ENCODE measurements around the gene HSD17B11.
"Not testable (repeated sequence)": the region's sequence is repeated elsewhere in the genome, so short reads cannot be mapped to it uniquely, and the experiment has no call there.

The HSD17B11 gene, protein sequence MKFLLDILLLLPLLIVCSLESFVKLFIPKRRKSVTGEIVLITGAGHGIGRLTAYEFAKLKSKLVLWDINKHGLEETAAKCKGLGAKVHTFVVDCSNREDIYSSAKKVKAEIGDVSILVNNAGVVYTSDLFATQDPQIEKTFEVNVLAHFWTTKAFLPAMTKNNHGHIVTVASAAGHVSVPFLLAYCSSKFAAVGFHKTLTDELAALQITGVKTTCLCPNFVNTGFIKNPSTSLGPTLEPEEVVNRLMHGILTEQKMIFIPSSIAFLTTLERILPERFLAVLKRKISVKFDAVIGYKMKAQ

DNA sequence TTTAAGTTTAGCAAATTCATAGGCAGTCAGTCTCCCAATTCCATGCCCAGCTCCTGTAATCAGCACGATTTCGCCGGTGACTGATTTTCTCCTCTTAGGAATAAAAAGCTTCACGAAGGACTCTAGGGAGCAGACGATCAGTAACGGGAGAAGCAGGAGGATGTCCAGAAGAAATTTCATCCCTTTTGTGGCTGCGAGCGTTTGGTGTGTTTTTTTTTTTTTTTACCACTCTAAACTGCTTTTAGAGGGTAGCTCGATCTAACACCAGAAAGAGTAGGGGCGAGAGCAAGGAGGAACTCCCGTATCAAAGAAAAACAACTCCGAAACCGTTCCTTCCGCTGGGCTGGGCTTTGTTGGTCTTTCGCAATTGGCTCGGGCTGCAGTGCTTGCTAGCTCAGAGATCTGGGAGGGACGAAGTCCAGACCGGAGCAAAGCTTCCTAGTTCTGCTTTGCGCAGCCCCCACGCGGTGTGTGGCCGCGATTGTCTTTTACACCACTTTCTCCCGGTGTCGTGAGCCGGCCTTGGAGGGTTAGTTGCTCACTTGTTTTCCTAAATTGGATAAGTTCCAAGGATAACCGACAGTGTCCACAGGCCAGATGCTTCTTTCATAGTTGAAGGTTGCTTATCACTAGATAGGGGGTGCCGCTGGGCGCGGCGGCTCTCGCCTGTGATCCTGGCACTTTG, at the start of gene HSD17B11:
Gene HSD17B11, minus strand, starts transcription at position 298 of the 685 bp plus-strand sequence. Its CDS starts 118 bp downstream, at position 180.
- DNase-seq, result peak; percentile 90

DNA sequence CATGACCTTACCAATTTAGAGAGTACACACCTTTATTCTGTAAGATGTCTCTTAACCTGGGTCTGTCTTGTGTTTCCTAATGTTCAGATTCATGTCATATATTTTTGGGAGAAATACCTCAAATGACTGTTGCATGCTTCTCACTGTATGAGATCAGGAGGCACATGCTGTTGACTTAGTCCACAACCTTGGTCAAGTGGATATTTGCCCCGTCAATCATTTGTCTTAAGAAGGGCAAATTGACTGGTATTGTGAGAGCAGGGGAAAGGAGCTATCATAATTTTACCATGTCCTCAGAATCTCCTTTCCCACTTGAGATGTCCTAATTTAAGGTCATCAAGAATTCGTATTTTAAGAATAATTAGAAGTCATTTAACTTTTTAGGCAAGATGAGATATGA, 42.4 kb upstream of the HSD17B11 start:
- DNase-seq, result no peak

DNA sequence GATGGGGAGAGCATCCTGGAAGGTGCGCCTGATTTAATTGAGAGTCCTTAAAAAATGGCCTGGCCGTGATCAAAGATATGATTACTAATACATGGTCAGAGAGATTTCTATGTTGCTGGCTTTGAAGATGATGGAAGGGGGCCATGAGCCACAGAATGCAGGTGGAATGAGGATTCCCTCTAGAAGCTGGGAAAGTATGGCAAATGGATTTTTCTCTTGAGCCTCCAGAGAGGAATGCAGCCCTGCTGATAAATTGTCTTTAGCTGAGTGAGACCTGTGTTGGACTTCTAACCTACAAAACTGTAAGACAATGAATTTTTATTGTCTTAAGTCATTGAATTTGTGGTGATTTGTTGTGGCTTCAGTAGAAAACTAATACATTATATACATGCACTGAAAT, 39.0 kb upstream of the HSD17B11 start:
- no peak for DNase-seq

DNA sequence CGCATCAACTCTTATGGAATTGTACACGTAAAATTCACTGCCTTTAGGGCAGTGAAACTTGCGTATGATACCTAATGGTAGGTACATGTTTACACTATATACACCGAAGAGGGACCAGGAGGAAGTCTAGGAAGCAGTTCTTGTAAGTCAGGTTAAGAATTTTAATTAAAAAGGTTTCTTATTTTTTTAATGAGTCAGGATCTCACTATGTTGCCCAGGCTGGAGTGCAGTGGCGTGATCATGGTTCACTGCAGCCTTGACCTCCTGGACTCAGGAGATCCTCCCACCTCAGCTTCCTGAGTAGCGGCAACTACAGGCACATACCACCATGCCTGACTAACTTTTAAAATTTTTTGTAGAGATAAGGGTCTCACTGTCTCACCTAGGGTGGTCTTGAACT, 38.0 kb upstream of the HSD17B11 start:
- no peak for DNase-seq

DNA sequence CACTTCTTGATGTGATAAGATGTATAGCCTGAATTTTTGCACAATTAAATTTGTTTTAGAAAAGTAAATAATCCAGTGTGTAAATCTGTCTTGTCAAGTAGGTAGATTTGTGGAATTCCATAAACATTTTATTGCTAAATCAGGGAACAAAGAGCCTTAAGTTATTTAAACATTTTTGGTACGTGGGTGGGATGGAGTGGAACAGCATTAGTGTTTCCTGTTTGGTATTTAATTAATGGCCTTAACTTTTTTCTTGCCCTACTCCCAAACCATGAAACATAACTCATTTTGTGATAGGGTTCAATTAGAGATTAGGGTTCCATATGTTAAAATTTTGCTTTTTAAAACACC, 36.5 kb upstream of the HSD17B11 start:
- DNase-seq, result no peak

DNA sequence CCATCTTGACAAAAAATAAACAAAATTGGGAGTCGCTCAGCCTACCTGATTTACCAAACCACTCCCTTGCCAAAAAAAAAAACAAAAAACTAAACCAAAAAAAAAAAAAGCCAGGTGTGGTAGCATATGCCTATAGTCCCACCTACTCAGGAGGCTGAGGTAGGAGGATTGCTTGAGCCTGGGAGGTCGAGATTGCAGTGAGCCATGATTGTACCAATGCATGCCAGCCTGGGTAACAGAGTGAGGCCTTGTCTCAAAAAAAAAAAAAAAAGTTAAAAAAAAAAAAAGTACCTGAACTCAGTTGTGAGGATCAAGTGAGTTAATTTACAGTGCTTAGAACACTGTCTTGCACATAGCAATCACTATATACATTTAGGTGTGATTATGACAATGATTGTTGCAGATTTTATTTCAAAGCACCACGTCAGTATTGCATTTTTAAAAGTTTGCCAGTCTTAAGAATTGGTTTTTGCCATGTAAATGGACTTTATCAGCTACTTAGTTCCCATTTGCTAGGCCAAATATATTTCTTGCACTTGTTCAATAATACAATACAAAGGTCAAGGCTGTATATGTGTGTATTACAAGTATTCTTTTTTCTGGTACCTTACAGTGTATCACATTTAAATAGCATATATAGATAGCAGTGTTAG, 36.0 kb upstream of the HSD17B11 start:
- DNase-seq, result no peak

DNA sequence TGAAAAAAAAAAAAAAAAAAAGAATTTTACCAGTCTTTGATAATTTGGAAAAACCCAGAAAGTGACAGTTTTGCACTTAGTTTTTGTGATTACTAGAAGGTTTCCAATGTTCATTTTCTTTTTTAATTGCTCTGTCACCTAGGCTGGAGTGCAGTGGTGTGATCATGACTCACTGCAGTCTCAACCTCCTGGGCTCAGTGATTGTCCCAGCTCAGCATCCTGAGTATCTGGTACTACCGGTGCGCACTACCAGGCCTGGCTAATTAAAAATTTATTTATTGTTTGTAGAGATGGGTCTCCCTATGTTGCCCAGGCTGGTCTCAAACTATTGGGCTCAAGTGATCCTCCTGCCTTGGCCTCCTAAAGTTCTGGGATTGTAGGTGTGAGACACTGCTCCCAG, 34.7 kb upstream of the HSD17B11 start:
- no peak for DNase-seq

DNA sequence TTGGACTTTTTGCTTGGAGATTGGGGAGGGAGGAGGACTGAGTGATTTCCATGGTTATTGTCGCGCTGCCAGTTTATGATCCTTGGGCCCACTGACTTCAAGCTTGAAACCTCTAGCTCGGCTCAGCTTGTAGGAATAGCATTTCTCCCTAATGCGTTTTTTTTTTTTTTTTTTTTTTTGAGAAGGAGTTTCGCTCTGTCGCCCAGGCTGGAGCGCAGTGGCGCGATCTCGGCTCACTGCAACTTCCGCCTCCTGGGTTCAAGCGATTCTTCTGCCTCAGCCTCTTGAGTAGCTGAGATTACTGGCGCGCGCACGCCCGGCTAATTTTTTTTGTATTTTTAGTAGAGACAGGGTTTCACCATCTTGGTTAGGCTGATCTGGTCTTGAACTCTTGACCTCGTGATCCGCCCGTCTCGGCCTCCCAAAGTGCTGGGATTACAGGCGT, 33.1 kb upstream of the HSD17B11 start:
- DNase-seq, result not testable (repeated sequence)

DNA sequence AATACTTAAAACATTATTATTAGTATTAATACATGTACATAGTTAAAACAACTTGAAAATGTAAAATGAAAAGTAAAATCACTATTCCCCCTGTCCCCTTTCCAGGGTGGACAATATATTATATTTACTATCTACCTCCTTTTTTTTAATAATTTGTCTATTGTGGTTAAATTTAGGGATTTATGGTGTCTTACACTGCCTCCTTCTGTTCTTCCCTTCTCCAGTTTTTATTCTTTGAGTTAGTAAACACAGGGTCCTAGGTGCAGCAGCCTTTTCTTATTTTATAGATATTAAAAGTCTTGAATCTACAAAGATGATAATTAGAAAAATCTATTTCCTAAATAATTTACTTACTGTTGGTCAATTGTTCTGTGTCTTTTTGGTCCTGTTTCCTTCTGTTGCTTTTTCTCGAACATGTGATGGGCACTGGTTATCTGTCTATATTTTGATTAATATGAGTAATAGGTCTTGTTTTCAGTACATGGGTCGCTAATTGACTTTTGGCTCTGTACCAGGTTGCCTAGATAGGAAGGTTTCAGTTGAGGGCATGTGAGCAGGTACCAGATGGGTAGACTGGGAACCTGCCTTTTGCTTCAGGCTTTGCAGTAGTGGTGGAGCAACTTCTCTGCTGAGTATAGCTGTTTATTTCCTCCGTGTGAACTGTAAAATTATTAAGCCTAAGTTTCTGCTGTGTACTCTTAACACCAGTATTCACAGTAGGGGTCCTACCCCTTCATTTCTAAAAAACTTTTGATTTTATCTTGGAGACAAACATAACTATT, 32.5 kb upstream of the HSD17B11 start:
- DNase-seq, result no peak

DNA sequence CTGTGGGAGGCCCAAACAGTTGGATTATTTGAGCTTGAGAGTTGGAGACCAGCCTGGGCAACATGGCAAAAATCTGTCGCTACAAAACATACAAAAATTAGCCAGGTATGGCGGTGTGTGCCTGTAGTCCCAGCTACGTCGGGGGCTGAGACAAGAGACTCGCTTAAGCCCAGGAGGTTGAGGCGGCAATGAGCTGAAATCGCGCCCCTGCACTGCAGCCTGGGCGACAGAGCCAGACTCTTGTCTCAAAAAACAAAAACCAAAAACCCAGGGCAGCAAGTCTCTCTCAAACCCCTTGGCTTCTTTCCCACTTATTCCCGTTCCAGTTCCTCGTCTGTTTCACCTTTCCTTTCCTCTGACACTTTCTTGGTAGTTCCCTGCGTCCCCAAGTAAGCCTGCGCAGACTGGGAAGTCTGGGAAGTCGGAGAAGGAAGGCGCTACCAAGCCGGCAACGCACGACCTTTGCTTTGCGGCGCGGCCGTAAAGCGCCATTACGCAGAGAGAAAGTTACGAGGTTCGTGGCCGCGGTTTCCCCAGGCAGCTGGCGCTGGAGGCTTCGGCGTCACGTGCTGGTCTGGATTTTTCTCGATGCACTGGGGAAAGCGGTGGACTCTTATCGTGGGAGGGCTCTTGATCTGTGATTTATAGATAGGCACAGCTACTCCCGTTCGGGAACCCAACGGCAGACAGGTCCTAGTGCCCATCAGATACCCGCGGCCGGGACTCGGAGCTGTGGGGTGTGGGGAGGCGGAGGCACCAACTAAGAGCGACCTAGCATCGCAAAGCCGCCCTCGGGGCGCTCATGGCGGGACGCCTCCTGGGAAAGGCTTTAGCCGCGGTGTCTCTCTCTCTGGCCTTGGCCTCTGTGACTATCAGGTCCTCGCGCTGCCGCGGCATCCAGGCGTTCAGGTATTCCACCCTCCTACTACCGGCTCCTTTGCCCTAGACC, 31.4 kb upstream of the HSD17B11 start, which contains the start of gene NUDT9:
Gene NUDT9, plus strand, starts transcription at position 470 of the 949 bp plus-strand sequence. Its CDS starts 333 bp downstream, at position 803.
- peak; percentile 93 for DNase-seq

DNA sequence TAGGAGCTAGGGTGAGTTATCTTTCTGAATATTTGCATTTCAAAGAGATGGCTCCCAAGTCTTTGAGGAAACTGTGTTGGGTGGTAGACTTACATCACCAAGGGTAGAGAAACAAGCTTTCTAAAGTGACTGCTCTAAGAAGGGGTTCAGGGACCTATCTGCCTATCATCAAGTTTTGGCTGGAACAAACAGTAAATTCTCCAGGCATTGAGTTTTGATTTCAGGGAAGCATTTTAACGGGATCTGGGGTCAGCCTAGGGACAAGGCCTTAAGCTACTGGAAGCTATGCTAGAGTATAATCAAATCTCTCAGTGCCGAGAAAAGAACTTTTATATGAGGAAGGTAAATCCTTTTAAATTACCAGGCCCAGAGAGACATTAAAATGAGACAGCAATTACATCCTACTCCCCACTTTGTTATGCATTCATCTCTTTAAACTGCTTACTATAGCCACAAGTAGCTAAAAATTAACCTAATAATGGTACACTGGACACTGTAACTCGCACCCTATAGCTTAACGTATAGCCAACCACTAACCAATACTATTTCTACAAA, 29.4 kb upstream of the HSD17B11 start:
- no peak for DNase-seq

DNA sequence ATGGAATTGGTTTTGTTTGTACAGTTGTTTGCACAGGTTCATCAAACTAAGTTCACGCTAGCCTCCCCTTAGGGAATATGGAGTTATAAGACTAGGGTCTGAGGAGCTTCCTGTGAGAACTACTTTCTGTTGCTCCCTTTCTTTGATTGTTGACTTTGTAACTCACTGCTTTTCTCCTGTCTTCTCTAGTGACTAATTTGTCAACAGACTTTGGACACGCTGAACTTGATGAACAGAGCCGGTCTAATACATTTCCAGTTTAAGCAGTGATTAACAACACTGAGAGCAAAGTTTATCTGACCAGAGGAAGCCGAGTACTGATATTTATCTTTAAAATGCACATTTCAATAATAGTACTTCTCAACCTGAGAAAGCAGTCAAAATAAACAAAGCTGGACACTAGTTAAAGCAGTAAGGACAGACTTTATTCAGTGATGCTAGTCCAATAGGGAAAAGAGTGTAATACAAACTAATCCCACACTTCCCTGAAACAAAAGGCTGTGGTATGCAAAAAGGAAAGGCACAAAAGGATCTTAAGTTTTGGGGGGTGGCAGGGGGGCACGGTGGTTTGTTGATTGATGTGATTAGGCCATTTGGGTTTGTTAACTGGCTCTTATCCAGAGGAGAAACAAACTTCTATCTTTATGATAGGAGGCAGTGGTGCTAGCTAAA, 28.7 kb upstream of the HSD17B11 start:
- no peak for DNase-seq

DNA sequence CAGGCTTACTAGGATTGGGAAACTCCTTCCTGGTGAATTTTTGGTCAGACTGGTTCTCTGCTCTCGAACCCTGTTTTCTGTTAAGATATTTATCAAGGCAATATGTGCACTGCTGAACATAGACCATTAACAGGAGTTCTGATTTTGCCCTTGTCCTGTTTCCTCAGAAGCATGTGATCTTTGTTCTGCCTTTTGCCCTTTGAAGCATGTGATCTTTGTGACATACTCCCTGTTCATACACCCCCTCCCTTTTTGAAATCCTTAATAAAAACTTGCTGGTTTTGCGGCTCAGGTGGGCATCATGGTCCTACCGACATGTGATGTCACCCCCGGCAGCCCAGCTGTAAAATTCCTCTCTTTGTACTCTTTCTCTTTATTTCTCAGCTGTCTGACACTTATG, 27.4 kb upstream of the HSD17B11 start:
- DNase-seq, result not testable (repeated sequence)

DNA sequence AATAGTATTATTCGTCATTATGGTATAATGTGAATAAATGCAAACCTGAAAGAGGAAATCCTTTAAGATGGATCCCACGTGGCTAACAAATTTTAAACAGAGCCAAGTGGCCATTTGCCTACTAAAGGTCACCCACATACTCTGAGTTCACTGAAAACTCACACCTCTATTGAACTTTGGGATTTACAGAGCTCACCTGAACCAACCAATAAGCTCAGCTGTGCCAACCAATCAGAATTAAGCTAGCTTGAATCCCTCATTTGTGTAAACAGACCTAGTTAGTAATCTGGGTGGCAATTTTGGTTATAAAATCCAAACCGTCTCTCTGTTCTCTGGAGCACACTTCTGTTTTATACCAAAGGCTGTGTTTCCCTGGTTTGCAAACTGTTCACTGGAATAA, 26.0 kb upstream of the HSD17B11 start:
- no peak for DNase-seq

DNA sequence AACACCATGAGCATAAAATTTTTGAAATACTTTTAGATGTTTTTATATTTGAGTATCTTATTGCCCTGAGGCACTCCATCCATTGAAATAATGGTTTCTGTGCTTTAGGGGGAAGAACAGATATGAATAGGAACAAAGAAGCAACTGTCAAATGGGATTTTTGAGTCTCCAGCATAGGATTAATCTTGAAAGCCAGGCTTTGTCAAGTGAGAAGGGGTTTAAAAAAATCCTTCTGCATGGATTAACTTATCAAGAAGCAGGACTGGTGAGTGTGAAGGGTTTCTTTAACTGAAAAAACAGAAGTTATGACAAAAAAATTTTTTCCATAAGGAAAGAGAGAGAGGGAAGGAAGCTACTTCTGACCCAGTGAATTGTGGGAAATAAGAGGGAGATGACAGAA, 23.8 kb upstream of the HSD17B11 start:
- no peak for DNase-seq

DNA sequence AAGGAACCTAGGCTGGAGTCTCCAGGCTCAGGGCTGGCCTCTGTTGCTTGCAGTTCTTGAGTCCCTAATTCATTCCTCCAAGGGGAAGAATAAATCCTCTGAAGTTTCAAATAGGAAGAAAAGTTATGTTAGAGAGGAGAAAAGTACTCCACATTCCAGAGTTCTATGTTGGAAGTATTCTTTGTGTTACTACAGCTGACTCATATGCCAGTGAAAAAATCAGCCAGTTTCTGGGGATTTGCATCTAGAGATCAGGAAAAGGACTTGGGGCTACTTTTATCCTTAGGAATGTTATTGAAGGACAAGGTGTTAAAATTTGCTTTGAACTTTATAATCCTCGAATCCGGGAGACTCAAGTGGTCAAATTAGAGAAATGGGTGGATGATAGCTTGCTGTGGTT, 19.7 kb upstream of the HSD17B11 start:
- no peak for DNase-seq

DNA sequence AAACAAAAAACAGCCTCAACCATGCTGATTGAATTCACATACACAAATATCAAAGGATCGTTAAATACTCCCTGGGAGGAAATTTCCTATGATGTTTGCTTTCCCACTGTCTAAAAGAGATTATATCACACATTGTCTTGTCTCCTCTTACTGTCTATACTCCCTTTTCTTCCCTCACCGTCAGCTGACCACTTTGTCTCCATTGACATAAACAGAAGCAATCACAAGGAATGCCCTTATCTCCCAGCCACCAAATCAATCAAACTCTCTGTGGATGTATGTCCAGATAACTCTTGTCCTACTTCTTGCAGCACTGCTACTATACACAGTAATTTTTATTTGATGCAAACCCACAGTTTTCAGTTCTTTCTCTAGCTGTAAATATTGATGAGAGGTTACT, 19.2 kb upstream of the HSD17B11 start:
- no peak for DNase-seq

DNA sequence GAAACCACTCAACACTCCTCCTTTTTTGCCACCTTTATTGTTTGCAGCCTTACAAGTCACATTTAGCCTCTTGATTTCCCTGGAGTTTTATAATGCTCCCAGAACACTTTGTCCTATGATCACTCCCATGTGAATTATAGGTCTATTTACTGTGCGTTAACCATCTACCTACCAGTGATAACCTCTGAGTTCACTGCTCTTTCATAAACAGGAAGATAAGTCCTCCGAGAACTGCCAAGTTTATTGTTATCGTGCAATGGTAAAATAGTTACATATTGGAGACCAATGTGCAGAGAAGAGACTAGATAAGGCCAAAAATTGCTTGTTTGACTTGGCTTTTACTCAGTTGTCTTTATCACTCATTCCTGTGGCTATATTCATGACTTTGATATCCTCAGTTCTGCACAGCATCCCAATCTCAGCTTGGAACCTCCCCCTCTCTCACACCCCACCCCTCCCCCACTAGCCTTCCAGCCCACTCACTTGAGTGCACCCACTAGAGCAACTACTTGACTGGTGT, 18.5 kb upstream of the HSD17B11 start:
- no peak for DNase-seq

DNA sequence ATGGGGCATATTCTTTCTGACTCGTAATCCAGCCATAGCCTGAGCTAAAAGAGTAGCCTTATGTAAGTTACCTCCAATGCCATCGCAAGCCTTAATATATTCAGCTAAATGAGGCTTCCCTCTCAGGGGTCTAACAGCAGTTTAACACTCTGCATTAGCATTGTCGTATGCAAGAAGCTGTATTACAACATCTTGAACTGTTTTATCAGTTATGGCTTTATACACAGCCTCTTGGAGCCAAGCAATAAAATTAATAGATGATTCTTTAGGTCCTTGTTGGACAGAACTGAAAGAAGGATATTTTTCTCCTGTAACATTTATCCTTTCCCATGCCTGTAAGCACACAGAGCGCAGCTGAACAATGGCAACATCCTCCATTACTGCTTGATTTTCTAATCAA, 15.9 kb upstream of the HSD17B11 start:
- DNase-seq, result not testable (repeated sequence)

DNA sequence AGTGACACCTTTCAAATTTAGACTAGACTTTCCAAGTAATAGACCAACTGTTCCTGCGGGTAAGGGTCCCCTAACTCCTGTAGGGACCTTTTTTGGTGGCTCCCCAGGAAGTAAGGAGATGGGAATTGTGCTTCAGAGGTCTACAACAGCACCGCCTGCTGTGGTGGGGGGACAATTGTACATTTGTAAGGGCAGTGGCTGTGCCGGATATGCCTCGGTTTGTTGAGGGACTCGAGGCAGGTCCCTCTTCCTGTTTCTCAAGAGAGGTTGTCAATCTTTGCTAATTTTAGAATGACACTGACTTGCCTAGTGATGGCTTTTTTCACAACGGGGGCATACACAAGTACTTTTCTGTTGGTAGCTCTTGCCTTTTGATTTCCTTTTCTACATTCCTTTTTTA, 15.5 kb upstream of the HSD17B11 start:
- no peak for DNase-seq

Measured in KG1 (cell line).